DMS 273 treated with DMSO at 0.1 percent for 48 hours (cell line): Measurements from ENCODE around the gene ZSCAN5A.
"Not testable (repeated sequence)": the region's sequence is repeated elsewhere in the genome, so short reads cannot be mapped to it uniquely, and the experiment has no call there.

ENCODE experiments used
- DNase-seq: peaks from one replicate; lab custom pipeline; 2025; lab: John Stamatoyannopoulos, UW

ZSCAN5A gene

GRCh38 chr19:56315077-56315828 is 614 bp upstream of the ZSCAN5A start:
- DNase-seq: peak; percentile 94

- DNase-seq: no peak
These were observed 640 bp downstream of the ZSCAN5A start for GRCh38 chr19:56314018-56314380.

GRCh38 chr19:56312787-56313657 is 1.6 kb downstream of the ZSCAN5A start:
- no peak for DNase-seq

- no peak for DNase-seq
These were observed 2.3 kb downstream of the ZSCAN5A start for GRCh38 chr19:56312342-56312741.

GRCh38 chr19:56310462-56310861 is 4.2 kb downstream of the ZSCAN5A start:
- no peak for DNase-seq

- no peak for DNase-seq
These were observed 5.0 kb downstream of the ZSCAN5A start for GRCh38 chr19:56309511-56310185.

- DNase-seq: no peak
These were observed 5.8 kb downstream of the ZSCAN5A start for GRCh38 chr19:56308792-56309191.

- DNase-seq: not testable (repeated sequence)
These were observed 7.6 kb downstream of the ZSCAN5A start for GRCh38 chr19:56307062-56307461.

- DNase-seq: no peak
These were observed 8.6 kb downstream of the ZSCAN5A start for GRCh38 chr19:56306016-56306415.

- no peak for DNase-seq
These were observed 10.4 kb downstream of the ZSCAN5A start for GRCh38 chr19:56304243-56304642.

GRCh38 chr19:56301886-56302620 is 12.6 kb downstream of the ZSCAN5A start:
- no peak for DNase-seq

- no peak for DNase-seq
These were observed 13.5 kb downstream of the ZSCAN5A start for GRCh38 chr19:56301155-56301554.

- DNase-seq: no peak
These were observed 15.0 kb downstream of the ZSCAN5A start for GRCh38 chr19:56299688-56300087.

GRCh38 chr19:56297010-56297409 is 17.6 kb downstream of the ZSCAN5A start:
- no peak for DNase-seq

GRCh38 chr19:56295531-56296455 is 18.8 kb downstream of the ZSCAN5A start:
- no peak for DNase-seq

- DNase-seq: no peak
These were observed 20.1 kb downstream of the ZSCAN5A start for GRCh38 chr19:56294549-56294948.

GRCh38 chr19:56291867-56292266 is 22.8 kb downstream of the ZSCAN5A start:
- DNase-seq: no peak

GRCh38 chr19:56290104-56290503 is 24.5 kb downstream of the ZSCAN5A start:
- no peak for DNase-seq

GRCh38 chr19:56284746-56285145 is 29.9 kb downstream of the ZSCAN5A start:
- no peak for DNase-seq

- no peak for DNase-seq
These were observed 31.8 kb downstream of the ZSCAN5A start for GRCh38 chr19:56282809-56283208.

- no peak for DNase-seq
These were observed 41.0 kb downstream of the ZSCAN5A start for GRCh38 chr19:56273563-56274117.
